SKM-1 (cell line): ENCODE data around the gene RNASEH1.
"Not testable (repeated sequence)": the region's sequence is repeated elsewhere in the genome, so short reads cannot be mapped to it uniquely, and the experiment has no call there.

Experiments
- DNase-seq: peaks from one replicate; lab custom pipeline; 2025; ENCODE audit not compliant: unreplicated experiment; lab: John Stamatoyannopoulos, UW

Gene RNASEH1

DNA sequence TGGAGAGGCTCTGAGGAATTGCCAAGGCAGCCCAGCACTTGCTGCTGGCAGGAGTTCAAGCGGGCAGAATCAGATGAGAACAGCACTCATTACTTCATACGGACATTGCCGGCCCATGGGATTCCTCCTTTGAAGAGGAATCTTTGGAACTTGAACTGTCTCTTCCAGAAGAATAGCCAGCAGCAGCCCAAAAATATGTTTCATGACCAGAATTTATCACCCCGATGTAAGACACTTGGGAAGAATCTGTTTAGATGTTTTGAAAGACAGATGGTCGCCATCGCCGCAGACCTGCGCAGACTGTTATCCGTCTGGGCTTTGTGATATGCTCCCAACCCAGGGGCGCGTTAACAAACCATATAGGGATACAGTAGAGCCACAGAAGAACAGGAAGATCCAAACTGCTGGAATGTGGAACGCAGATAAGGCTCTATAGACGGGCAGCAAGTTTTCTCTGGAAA, 35.1 kb downstream of the RNASEH1 start:
- DNase-seq, result no peak

DNA sequence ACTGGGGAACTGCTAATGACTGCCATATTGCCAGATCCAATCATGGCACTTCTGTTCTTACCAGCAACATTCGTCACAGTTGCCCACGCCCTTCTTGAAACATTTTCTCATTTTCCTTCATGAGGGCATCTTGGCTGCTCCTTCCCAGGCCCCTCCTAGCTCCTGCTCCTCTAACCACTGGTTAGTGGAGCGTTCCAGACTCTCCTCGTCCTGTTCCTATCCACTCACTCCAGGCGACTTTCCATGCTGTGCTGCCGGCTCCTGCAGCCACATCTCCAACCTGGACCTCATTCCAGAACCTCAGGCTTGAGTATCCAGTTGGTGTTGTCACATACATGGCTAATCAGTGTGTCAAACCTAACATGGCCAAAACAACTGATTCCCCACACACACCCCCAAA, 37.5 kb downstream of the RNASEH1 start:
- DNase-seq, result no peak

DNA sequence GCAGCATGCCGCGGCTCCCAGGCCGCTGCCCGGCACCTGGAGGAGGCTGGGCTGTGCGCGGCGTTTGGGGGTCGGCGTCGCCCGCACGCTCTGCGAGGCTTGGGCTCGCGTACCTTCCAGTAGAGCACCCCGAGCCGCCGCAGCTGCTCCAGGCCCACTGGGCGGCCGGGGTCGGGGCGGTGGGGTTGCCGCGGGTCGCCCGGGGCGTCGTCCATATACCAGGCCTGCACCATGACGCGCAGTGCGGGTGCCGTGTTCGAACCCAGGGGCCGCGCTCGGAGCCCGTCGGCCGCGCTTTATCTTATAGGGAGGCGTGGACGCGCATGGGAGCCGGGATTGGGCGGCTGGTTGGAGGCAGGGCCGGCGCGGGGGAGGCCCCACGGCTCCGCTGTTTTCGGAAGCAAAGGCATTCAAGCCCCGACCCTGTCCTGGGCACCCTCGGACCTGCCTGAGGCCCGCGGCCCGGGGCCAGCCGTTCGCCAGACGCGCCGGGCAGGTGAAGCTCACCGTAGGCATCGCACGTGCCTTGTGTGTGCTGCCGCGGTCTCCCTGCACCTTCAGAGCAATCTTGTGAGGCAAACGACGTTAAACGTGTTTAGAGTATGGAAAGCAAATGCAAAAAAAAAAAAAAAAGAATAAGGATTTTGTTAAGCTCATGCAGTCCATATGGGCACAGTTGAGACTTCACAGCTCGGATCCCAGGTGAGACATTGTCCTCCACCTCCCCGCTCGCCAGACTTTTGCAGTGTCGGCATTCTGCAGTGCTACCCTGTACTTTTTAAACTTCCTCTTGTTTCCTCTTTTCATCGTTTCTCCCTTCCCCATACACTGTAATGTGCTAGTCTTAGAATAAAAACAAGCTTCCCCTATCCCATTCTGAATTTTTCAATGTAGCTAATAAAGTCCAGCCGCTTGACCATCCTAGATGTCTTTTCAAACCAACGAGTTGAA, 38.6 kb downstream of the RNASEH1 start, which contains the start of gene ADI1:
ADI1 (minus strand) TSS at position 277 of the 951 bp plus-strand sequence; CDS start at position 233, 44 bp downstream.
- DNase-seq, result peak; percentile 41

DNA sequence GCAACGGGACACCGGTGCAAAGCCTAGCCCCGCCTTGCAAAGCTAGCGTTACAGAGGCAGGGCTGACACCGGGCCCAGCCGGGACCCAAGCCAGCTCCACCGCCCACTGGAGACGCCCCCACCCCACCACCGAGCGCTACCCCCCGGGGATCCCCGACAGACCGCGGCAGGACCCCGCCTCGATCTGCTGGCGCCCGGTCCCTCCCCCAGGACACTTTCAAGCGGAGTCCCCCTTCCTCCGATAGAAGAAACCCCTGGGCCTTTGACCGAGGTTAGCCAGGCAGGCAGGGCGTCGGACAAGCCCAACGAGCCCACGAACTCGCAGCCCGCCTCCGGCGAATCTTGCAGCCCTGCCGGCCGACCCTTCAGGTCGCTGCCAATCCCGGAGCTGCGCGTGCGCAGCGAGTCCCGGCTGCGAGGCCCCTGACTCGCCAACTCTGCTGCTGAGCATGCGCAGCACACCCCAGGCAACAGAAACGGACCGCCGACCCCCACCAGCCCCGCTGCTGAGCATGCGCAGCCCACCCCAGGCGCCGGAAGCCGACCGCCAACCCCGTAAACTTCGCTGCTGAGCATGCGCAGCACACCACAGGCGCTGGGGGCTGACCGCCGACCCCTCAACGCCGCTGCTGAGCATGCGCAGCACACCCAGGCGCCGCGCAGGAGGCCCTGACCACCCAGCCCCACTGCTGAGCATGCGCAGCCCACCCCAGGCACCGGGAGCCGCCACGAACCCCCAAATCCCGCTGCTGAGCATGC, 39.5 kb downstream of the RNASEH1 start:
- peak; percentile 80 for DNase-seq

DNA sequence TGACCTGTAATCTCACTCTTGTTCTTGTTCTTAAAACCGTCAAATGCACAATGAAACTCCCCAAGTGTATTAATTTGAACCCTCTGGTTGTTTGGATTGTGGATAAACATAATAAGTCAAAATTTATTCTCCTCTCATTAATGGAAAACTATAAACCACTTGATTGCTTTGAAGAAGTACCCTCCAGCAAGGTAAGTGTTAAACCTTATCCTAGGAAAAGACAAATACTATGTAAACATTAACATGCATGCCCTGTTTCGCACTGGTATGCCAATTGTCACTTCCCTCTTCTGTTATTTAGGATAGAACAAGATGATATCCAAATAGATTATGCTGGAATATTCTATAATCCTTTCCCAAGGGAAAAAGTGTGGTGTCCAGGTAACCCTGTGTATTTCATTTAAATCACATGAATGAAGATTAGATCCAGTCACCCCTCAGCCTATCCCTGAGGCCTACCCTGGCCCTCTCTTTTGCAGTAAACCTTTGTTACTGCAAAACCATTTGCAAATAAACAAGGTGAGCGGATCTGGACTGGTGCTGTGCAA, 40.1 kb downstream of the RNASEH1 start:
- DNase-seq, result no peak

DNA sequence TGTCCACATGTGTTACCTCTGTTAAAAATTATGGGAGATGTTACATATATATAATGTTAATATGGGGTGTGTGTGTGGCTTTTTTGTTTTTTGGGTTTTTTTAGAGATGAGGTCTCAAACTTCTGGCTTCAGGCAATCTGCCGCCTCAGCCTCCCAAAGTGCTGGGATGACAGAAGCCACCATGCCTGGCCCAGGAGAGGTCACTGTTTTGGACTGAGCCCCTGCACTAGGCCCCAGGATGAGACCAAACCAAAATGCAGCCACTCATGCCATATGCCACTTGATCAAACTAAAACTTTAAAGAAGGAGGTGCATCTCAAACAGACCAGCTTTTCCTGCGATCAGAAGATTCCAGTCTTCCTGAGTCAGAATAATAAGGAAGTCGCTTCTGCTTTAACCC, 41.3 kb downstream of the RNASEH1 start:
- DNase-seq, result no peak

DNA sequence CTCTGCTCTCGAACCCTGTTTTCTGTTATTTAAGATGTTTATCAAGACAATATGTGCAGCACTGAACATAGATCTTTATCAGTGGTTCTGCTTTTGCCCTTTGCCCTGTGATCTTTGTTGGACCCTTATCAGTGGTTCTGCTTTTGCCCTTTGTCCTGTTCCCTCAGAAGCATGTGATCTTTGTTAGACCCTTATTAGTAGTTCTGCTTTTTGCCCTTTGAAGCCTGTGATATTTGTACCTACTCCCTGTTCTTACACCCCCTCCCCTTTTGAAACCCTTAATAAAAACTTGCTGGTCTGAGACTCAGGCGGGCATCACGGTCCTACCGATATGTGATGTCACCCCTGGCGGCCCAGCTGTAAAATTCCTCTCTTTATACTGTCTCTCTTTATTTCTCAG, 42.7 kb downstream of the RNASEH1 start:
- not testable (repeated sequence) for DNase-seq

DNA sequence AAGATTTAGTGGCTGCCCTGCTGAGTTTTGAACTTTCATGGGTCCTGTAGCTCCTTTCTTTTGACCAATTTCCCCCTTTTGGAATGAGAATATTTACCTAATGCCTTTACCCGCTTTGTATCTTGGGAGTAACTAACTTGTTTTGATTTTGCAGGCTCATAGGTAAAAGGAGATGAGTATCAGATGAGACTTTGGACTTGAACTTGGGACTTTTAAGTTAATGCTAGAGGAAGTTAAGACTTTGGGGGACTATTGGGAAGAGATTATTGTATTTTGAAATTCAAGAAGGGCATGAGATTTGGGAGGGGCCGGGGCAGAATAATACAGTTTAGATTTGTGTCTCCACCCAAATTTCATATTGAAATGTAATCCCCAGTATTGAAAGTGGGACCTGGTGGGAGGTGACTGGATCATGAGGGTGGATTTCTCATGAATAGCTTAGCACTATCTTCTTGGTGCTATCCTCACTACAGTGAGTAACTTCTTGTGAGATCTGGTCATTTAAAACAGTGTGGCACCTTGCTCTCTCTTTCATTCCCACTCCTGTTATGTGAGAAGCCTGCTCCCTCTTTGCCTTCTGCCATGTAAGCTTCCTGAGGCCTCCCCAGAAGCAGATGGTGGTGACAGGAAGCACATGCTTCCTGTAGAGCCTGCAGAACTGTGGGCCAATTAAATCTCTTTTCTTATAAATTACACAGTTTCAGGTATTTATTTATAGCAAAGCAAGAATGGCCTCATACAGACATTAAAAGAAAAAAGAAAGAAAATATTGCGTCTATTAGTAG, 44.9 kb downstream of the RNASEH1 start:
- no peak for DNase-seq

DNA sequence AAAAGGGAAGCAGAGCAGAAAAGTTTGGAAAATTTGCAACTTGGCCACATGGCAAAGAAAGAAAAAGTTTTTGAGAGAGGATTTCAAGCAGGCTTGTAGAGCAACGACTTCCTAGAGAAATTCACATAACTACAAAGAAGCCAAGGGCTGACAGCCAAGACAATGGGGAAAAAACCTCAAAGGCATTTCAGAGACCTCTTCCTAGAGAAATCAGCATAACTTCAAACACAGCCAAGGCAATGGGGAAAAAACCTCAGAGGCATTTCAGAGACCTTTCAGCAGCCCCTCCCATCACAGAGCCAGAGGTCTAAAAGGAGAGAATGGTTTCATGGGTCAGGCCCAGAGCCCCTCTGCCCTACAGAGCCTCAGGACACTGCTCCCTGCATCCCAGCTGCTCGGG, 46.0 kb downstream of the RNASEH1 start:
- no peak for DNase-seq

DNA sequence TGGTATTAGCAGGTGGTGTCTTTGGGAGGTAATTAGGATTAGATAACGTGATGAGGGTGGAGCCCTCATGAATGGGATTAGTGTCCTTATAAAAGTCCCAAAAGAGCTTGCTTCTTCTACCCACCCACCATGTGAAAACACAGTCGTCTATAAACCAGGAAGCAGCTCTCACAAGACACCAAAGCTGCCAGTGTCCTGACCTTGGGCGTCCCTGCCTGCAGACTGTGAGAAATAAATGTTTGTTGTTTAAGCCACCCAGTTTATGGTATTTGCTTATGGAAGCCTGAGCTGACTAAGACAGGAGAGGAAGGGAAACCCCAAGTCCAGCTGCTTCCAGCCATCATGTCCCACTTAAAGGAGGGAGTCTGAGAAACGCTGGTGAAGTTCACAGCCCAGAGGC, 52.4 kb downstream of the RNASEH1 start:
- no peak for DNase-seq

DNA sequence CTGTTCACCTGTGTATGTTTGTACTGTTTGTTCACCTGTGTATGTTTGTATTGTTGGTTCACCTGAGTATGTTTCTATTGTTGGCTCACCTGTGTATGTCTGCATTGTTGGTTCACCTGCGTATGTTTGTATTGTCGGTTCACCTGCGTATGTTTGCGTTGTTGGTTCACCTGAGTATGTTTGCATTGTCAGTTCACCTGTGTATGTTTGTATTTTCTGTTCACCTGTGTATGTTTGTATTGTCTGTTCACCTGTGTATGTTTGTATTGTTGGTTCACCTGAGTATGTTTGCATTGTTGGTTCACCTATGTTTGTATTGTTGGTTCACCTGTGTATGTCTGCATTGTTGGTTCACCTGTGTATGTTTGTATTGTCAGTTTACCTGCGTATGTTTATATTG, 53.4 kb downstream of the RNASEH1 start:
- DNase-seq, result no peak

DNA sequence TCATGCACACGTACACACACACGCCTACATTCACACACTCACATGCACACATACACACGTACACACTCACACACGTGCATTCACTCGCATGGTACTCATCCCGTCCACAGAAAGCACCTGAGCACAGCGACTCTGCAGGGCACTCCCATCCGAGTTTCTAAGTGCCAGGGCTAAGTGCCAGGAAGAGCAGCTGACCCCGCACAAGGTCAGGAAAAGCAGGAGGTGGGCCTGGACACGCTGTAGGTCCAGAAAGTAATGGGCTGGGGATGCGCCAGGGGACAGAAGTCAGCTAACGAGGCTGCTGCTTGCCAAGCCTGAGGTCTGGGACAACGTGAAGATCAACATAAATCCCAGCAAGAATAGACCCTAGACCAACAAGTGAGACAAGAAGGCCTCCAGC, 54.6 kb downstream of the RNASEH1 start:
- no peak for DNase-seq

DNA sequence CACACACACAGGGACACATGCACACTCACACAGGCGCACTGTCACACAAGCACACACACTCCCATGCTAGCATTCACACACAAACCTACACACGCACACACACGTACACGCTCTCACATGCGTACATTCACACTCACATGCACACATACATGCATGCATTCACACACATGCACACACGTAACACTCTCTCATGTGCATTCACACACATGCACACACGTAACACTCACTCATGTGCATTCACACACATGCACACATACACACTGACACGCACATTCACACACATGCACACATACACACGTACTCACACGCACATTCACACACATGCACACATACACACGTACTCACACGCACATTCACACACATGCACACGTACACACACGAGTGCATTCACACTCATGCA, 55.1 kb downstream of the RNASEH1 start:
- no peak for DNase-seq

DNA sequence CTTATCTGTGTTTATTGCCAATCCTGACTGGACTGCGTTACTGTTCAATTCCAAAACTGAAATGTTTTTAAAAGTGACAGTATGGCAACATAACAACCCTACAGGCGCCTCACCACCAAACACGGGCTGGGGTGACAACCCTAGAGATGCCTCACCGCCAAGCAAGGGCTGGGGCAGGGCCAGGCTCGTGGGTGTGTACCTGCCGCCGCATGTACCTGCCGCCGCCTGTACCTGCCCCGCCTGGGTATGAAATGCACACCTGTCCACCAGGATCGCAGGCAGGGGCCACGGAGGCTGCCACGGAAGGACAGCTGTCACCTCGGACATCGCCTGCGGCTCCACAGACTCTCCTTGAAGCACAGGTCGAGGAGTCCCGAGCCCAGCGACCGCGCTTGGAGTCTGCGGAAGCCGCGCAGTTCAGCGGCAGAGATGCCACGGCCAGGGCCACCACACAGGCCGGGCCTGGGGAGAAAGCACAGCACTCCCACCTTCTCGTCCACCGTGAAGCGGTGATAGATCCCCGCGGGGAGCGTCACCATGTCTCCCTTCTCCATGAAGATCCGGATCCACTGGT, 57.7 kb downstream of the RNASEH1 start:
- no peak for DNase-seq

DNA sequence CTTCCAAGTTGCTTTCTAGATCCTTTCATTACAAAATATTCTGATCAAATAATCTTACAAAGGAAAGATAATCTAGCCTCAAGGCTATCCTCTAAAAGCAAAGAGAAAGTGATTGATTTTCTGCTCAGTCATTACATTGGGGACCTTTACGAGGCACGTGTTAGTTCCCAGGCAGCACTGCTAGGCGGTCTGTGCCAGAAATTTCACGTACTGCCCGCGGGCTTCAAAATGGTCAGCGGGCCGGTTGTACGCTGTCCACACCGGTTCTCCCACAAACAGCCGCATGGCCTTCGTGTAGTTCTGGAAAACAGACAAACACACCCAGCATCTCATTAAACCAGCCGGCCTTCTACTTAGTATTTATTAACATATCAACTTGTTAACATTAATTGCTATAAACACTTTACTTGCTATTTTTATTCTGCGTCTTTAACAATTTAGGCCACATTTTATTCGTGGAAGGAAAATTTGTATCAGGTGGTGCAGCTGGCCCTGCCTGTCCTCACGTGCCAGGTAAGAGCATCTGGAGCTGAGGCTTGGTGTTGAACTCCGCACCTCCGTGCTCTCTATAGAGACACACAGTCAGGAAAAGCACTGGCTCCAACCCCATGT, 59.2 kb downstream of the RNASEH1 start:
- DNase-seq, result no peak

DNA sequence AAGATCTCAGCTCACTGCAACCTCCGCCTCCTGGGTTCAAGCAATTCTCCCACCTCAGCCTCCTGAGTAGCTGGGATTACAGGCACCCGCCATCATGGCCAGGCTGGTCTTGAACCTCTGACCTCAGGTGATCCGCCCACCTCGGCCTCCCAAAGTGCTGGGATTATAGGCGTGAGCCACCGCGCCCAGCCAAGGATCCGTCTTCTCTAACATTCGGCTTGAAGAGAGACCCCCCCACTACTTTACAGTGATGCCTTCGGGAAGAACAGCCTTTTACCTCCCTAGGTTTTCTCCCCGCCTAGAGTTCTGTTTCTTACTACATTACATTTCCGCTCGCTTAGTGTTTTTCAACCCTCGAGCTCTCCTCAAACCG, 61.4 kb downstream of the RNASEH1 start:
- not testable (repeated sequence) for DNase-seq
